GM10266 (cell line): ENCODE measurements around the gene PPP1R9A.

Experiments used
- DNase-seq: peaks from one replicate; pipeline ENCODE4 v3.0.0; 2012; ENCODE audit errors: extremely low spot score
- CTCF ChIP-seq: IDR thresholded peaks from 2 replicates; pipeline ENCODE4 v1.5.1; 2012; ENCODE audit warnings: mild to moderate bottlenecking, low read depth; ENCODE audit not compliant: control insufficient read depth, insufficient read depth; ENCODE audit errors: missing control alignments

Gene PPP1R9A

GRCh38 chr7:95321720-95322119 lies 414.3 kb downstream of the PPP1R9A start:
- no peak for TF ChIP-seq CTCF
- no peak for DNase-seq

- no peak for DNase-seq
- TF ChIP-seq CTCF, result no peak
Observed at GRCh38 chr7:95322396-95322795, 415.0 kb downstream of the PPP1R9A start.

- DNase-seq, result peak; percentile 15
- no peak for TF ChIP-seq CTCF
Observed at GRCh38 chr7:95322854-95323253, 415.5 kb downstream of the PPP1R9A start.

DNA sequence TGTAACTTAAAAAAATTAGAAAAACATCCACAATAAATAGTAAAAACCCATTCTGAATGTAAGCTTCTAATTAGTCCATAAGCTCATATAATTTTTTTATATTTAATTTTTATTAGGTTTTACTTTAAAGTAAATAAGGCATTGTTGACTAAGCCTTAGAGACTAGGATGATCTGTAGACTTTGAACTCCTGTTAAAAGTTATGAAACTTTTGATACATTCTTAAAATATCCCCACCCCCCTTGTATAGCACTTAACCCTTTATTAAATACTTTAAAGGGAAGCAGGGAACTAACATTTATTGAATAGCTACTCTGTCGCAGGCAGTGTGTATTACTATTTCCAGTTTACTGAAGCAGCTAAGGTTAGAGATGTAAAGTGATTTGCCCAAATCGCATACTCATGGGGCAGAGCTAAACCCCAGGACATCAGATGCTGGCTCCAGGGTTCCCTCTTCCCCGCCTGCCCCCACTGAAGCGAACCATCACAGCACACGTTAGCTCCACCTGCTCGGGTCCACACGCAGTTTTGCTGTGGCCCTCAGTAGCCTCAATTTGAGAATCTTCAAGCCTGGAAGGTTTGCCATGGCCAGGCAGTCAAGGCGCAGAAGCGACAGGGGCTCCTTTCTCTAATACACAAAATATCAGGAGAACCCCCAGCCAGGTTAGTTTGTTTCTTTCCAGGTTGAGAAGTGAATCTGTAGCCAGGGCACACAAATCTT lies 416.2 kb downstream of the PPP1R9A start:
- DNase-seq, result no peak
- TF ChIP-seq CTCF, result no peak

DNA sequence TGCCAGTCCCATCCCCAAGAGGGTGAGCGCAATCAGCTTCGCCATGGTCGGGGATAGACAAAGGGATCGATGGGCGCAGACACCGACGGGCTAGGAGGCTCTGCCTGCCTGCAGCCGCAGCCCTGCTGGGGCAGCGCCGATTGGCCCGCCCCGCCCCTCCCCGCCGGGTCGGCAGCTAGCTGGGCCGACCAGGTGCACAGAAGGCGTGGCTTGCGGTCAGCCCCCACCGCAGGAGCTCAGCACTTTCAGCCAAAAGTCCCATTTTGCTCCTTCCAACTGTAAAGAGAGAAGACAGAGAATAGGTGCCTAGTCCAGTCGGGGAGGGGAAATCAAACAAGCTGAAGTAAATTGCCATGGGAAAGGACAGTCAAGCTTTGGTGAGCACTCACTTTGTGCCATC lies 417.0 kb downstream of the PPP1R9A start, which contains the start of gene PON1:
Gene PON1, minus strand, starts transcription at position 102 of the 400 bp plus-strand sequence. Its CDS starts 57 bp downstream, at position 45.
- TF ChIP-seq CTCF, result no peak
- peak; percentile 21 for DNase-seq

- no peak for DNase-seq
- no peak for TF ChIP-seq CTCF
Observed at GRCh38 chr7:95327356-95327755, 420.0 kb downstream of the PPP1R9A start.

- peak; percentile 56 for DNase-seq
Observed at GRCh38 chr7:95330204-95330960, 423.0 kb downstream of the PPP1R9A start.

More at GRCh38 chr7:95330204-95330960, 423.0 kb downstream of the PPP1R9A start:
- no peak for TF ChIP-seq CTCF
